Uterus (tissue), 2 donors: ENCODE data around the gene SEPTIN1.

ENCODE experiments used
- CTCF ChIP-seq, 4 experiments: fragments of 200-600 bp in 2 of 4; fragments of 450-650 bp in 2 of 4; sonication (generic) in 2 of 4; IDR thresholded peaks; one replicate each; pipeline ENCODE4 v1.5.1; 2016 to 2019; ENCODE audit warnings: antibody characterized with exemption in 4 of 4, mild to moderate bottlenecking in 2 of 4, moderate library complexity in 1 of 4
- POLR2A ChIP-seq, 2 donors: fragments of 450-650 bp; IDR thresholded peaks; one replicate each; pipeline ENCODE4 v1.6.1; 2016; ENCODE audit warnings: antibody characterized with exemption in 2 of 2, mild to moderate bottlenecking in 1 of 2, moderate library complexity in 1 of 2

GRCh38 chr16:30414159-30414558 lies 31.8 kb upstream of the SEPTIN1 start:
- TF ChIP-seq CTCF (IDR thresholded peaks at IDR 0.05) (no peak), POLR2A (IDR thresholded peaks at IDR 0.05) (no peak)
